A549 (cell line): ENCODE measurements around the gene PRKD2.

Experiments
- EP300 ChIP-seq, 2 experiments: fragments of >200 bp; sonication (Bioruptor Twin); formaldehyde crosslinking; IDR thresholded peaks; 2 replicates in 1 of 2; 3 replicates in 1 of 2; pipeline ENCODE4 v1.6.1; 2016 to 2017
- ESRRA ChIP-seq: fragments of 150-350 bp; IDR thresholded peaks from 2 replicates; pipeline ENCODE4 v1.6.1; 2014; ENCODE audit warnings: mild to moderate bottlenecking, low read length, borderline replicate concordance
- FOSB ChIP-seq: fragments of 250-450 bp; sonication (Bioruptor Pico); IDR thresholded peaks from 2 replicates; pipeline ENCODE4 v1.5.0; 2020; ENCODE audit warnings: mild to moderate bottlenecking, moderate library complexity
- JUN ChIP-seq, 2 experiments: fragments of >200 bp; sonication (Bioruptor Twin); formaldehyde crosslinking; IDR thresholded peaks; 2 replicates in 1 of 2; 3 replicates in 1 of 2; pipeline ENCODE4 v1.6.1; 2016 to 2017
- MAFK ChIP-seq: fragments of 450-650 bp; IDR thresholded peaks from 2 replicates; pipeline ENCODE4 v1.6.1; 2014; ENCODE audit not compliant: partially characterized antibody
- MAZ ChIP-seq: fragments of 150-350 bp; IDR thresholded peaks from 2 replicates; pipeline ENCODE4 v1.6.1; 2014; ENCODE audit warnings: antibody characterized with exemption, low read depth, low read length, borderline replicate concordance
- POLR2A ChIP-seq: IDR thresholded peaks from 2 replicates; pipeline ENCODE4 v1.6.1; 2012; ENCODE audit warnings: mild to moderate bottlenecking, low read length
- RCOR1 ChIP-seq: fragments of 150-350 bp; IDR thresholded peaks from 2 replicates; pipeline ENCODE4 v1.6.1; 2014; ENCODE audit warnings: antibody characterized with exemption, low read length, low read depth
- RFX5 ChIP-seq: fragments of 450-650 bp; IDR thresholded peaks from 2 replicates; pipeline ENCODE4 v1.7.1; 2014; ENCODE audit warnings: antibody characterized with exemption, mild to moderate bottlenecking, moderate library complexity
- TF ChIP-seq, protein P1 (sequence below): fragments of >200 bp; sonication (Bioruptor Twin); formaldehyde crosslinking; IDR thresholded peaks from 3 replicates; pipeline ENCODE4 v1.5.1; 2016
- TF ChIP-seq, protein P2 (sequence below): fragments of 200-600 bp; sonication (generic); IDR thresholded peaks from 2 replicates; pipeline ENCODE4 v1.6.1; 2016; ENCODE audit warnings: antibody characterized with exemption, mild to moderate bottlenecking, moderate library complexity
- TF ChIP-seq, protein P3 (sequence below): fragments of >200 bp; sonication (Bioruptor Twin); formaldehyde crosslinking; IDR thresholded peaks from 3 replicates; pipeline ENCODE4 v1.6.1; 2016
- TF ChIP-seq, protein P4 (sequence below): fragments of 450-650 bp; IDR thresholded peaks from 2 replicates; pipeline ENCODE4 v1.6.1; 2014; ENCODE audit warnings: antibody characterized with exemption

DNA sequence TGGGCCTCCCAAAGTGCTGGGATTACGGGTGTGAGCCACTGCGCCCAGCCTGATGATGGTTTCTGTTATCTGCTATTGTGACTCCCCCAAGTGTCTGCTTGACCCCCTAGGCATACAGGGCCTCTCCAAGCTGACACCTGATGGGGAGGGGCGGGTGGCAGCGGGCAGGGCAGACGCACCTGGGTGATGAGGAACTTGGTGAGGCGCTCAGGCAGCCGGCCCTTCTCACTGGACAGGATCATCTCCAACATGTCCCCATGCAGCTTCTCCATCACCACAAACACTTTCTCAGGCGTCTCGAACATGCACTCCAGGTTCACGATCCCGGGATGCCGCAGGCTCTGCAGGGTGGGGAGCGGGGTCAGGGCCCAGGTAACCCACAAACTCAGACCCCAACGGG lies 27.6 kb downstream of the PRKD2 start:
- TF ChIP-seq, protein P1, sequence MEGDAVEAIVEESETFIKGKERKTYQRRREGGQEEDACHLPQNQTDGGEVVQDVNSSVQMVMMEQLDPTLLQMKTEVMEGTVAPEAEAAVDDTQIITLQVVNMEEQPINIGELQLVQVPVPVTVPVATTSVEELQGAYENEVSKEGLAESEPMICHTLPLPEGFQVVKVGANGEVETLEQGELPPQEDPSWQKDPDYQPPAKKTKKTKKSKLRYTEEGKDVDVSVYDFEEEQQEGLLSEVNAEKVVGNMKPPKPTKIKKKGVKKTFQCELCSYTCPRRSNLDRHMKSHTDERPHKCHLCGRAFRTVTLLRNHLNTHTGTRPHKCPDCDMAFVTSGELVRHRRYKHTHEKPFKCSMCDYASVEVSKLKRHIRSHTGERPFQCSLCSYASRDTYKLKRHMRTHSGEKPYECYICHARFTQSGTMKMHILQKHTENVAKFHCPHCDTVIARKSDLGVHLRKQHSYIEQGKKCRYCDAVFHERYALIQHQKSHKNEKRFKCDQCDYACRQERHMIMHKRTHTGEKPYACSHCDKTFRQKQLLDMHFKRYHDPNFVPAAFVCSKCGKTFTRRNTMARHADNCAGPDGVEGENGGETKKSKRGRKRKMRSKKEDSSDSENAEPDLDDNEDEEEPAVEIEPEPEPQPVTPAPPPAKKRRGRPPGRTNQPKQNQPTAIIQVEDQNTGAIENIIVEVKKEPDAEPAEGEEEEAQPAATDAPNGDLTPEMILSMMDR = no peak
- TF ChIP-seq POLR2A (no peak), RCOR1 (no peak), JUN (IDR thresholded peaks at IDR 0.05) (no peak), FOSB (CRISPR knock-in tag) (no peak), EP300 (IDR thresholded peaks at IDR 0.05) (no peak), MAZ (no peak), ESRRA (no peak), RFX5 (no peak), MAFK (no peak)
- TF ChIP-seq, protein P2, sequence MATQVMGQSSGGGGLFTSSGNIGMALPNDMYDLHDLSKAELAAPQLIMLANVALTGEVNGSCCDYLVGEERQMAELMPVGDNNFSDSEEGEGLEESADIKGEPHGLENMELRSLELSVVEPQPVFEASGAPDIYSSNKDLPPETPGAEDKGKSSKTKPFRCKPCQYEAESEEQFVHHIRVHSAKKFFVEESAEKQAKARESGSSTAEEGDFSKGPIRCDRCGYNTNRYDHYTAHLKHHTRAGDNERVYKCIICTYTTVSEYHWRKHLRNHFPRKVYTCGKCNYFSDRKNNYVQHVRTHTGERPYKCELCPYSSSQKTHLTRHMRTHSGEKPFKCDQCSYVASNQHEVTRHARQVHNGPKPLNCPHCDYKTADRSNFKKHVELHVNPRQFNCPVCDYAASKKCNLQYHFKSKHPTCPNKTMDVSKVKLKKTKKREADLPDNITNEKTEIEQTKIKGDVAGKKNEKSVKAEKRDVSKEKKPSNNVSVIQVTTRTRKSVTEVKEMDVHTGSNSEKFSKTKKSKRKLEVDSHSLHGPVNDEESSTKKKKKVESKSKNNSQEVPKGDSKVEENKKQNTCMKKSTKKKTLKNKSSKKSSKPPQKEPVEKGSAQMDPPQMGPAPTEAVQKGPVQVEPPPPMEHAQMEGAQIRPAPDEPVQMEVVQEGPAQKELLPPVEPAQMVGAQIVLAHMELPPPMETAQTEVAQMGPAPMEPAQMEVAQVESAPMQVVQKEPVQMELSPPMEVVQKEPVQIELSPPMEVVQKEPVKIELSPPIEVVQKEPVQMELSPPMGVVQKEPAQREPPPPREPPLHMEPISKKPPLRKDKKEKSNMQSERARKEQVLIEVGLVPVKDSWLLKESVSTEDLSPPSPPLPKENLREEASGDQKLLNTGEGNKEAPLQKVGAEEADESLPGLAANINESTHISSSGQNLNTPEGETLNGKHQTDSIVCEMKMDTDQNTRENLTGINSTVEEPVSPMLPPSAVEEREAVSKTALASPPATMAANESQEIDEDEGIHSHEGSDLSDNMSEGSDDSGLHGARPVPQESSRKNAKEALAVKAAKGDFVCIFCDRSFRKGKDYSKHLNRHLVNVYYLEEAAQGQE = no peak
- TF ChIP-seq, protein P3, sequence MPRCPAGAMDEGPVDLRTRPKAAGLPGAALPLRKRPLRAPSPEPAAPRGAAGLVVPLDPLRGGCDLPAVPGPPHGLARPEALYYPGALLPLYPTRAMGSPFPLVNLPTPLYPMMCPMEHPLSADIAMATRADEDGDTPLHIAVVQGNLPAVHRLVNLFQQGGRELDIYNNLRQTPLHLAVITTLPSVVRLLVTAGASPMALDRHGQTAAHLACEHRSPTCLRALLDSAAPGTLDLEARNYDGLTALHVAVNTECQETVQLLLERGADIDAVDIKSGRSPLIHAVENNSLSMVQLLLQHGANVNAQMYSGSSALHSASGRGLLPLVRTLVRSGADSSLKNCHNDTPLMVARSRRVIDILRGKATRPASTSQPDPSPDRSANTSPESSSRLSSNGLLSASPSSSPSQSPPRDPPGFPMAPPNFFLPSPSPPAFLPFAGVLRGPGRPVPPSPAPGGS = no peak
- TF ChIP-seq, protein P4, sequence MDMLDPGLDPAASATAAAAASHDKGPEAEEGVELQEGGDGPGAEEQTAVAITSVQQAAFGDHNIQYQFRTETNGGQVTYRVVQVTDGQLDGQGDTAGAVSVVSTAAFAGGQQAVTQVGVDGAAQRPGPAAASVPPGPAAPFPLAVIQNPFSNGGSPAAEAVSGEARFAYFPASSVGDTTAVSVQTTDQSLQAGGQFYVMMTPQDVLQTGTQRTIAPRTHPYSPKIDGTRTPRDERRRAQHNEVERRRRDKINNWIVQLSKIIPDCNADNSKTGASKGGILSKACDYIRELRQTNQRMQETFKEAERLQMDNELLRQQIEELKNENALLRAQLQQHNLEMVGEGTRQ = no peak
